HepG2 (cell line): ENCODE data around the gene SLC12A3.

Experiments used
- CBFB ChIP-seq: sonication (generic); formaldehyde crosslinking; IDR thresholded peaks from 2 replicates; pipeline ENCODE4 v1.4.0; 2020; ENCODE audit warnings: missing genetic modification reagents
- DPF2 ChIP-seq: sonication (generic); formaldehyde crosslinking; IDR thresholded peaks from 2 replicates; pipeline ENCODE4 v1.4.0; 2020; ENCODE audit warnings: mild to moderate bottlenecking, low read depth, missing genetic modification reagents, borderline replicate concordance
- POGZ ChIP-seq: sonication (generic); formaldehyde crosslinking; IDR thresholded peaks from 2 replicates; pipeline ENCODE4 v1.4.0; 2020; ENCODE audit warnings: mild to moderate bottlenecking, missing genetic modification reagents
- SMAD1 ChIP-seq: sonication (generic); formaldehyde crosslinking; IDR thresholded peaks from 2 replicates; pipeline ENCODE4 v1.4.0; 2020; ENCODE audit warnings: missing genetic modification reagents, low read depth, mild to moderate bottlenecking, borderline replicate concordance
- ZBTB20 ChIP-seq: sonication (generic); formaldehyde crosslinking; IDR thresholded peaks from 2 replicates; pipeline ENCODE4 v1.8.1; 2023; ENCODE audit warnings: missing genetic modification reagents, low read depth, mild to moderate bottlenecking, borderline replicate concordance
- ZNF121 ChIP-seq: sonication (generic); formaldehyde crosslinking; IDR thresholded peaks from 2 replicates; pipeline ENCODE4 v1.5.0; 2020; ENCODE audit warnings: mild to moderate bottlenecking, missing genetic modification reagents
- ZNF564 ChIP-seq: sonication (generic); formaldehyde crosslinking; IDR thresholded peaks from 2 replicates; pipeline ENCODE4 v1.8.1; 2023; ENCODE audit warnings: mild to moderate bottlenecking, missing genetic modification reagents
- TF ChIP-seq, protein P1 (sequence below): sonication (generic); formaldehyde crosslinking; IDR thresholded peaks from 2 replicates; pipeline ENCODE4 v1.5.0; 2020; ENCODE audit warnings: mild to moderate bottlenecking, missing genetic modification reagents, moderate library complexity
- TF ChIP-seq, protein P2 (sequence below): sonication (generic); formaldehyde crosslinking; IDR thresholded peaks from 2 replicates; pipeline ENCODE4 v1.5.0; 2020; ENCODE audit warnings: missing genetic modification reagents
- TF ChIP-seq, protein P3 (sequence below): sonication (generic); formaldehyde crosslinking; IDR thresholded peaks from 2 replicates; pipeline ENCODE4 v1.5.1; 2020; ENCODE audit warnings: mild to moderate bottlenecking, missing genetic modification reagents, moderate library complexity
- TF ChIP-seq, protein P4 (sequence below): IDR thresholded peaks from 2 replicates; pipeline ENCODE4 v1.6.1; 2012; ENCODE audit warnings: inconsistent platforms

DNA sequence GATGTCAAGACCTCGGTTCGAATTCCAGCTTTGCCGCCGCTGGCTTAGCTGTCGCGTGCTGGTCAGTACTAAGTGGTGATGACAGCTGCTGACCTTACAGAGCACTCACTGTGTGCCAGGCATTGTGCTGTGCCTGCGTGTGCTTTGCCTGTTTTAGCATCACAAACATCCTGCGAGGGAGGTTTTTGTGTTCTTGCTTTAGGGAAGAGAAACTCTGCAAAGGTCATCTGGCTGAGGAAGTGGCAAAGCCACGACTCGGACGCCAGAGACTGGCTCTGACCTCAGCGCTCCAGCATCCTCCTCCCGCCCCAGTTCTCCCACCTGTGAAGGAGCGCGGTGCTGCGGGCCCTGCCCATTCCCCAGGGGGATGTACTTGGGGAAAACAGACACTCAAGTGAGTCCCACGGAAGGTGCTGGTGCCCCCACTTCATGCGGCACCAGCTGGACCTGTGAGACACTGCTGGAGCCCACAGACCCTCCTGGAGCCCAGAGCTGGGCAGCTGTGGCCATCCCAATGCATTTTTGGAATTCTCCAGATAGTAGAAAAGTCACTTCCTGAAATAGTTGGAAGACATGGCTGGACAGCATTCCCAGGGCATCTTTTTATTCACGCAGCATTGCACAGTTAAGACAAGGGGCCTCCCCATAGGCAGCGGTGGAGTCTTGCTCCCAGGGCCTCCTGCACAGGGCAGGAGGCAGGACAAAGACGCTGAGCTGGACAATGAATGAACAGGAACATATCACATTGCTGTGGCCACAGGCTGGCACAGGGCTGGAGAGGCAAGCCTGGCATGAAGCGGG, 47.0 kb downstream of the SLC12A3 start:
- TF ChIP-seq SMAD1 (CRISPR knock-in tag), result no peak
- TF ChIP-seq POGZ (CRISPR knock-in tag), result no peak
- TF ChIP-seq, protein P1, sequence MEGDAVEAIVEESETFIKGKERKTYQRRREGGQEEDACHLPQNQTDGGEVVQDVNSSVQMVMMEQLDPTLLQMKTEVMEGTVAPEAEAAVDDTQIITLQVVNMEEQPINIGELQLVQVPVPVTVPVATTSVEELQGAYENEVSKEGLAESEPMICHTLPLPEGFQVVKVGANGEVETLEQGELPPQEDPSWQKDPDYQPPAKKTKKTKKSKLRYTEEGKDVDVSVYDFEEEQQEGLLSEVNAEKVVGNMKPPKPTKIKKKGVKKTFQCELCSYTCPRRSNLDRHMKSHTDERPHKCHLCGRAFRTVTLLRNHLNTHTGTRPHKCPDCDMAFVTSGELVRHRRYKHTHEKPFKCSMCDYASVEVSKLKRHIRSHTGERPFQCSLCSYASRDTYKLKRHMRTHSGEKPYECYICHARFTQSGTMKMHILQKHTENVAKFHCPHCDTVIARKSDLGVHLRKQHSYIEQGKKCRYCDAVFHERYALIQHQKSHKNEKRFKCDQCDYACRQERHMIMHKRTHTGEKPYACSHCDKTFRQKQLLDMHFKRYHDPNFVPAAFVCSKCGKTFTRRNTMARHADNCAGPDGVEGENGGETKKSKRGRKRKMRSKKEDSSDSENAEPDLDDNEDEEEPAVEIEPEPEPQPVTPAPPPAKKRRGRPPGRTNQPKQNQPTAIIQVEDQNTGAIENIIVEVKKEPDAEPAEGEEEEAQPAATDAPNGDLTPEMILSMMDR (CRISPR knock-in tag), result no peak
- TF ChIP-seq ZBTB20 (CRISPR knock-in tag), result no peak
- no peak for TF ChIP-seq ZNF121 (CRISPR knock-in tag)
- no peak for TF ChIP-seq CBFB
- TF ChIP-seq, protein P2, sequence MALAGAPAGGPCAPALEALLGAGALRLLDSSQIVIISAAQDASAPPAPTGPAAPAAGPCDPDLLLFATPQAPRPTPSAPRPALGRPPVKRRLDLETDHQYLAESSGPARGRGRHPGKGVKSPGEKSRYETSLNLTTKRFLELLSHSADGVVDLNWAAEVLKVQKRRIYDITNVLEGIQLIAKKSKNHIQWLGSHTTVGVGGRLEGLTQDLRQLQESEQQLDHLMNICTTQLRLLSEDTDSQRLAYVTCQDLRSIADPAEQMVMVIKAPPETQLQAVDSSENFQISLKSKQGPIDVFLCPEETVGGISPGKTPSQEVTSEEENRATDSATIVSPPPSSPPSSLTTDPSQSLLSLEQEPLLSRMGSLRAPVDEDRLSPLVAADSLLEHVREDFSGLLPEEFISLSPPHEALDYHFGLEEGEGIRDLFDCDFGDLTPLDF, result no peak
- no peak for TF ChIP-seq ZNF564 (CRISPR knock-in tag)
- TF ChIP-seq, protein P3, sequence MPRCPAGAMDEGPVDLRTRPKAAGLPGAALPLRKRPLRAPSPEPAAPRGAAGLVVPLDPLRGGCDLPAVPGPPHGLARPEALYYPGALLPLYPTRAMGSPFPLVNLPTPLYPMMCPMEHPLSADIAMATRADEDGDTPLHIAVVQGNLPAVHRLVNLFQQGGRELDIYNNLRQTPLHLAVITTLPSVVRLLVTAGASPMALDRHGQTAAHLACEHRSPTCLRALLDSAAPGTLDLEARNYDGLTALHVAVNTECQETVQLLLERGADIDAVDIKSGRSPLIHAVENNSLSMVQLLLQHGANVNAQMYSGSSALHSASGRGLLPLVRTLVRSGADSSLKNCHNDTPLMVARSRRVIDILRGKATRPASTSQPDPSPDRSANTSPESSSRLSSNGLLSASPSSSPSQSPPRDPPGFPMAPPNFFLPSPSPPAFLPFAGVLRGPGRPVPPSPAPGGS (CRISPR knock-in tag), result no peak
- TF ChIP-seq, protein P4, sequence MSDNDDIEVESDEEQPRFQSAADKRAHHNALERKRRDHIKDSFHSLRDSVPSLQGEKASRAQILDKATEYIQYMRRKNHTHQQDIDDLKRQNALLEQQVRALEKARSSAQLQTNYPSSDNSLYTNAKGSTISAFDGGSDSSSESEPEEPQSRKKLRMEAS, result no peak
- no peak for TF ChIP-seq DPF2 (CRISPR knock-in tag)
